ENCODE results near the gene UBE2M.

- TF ChIP-seq CTCF (conservative IDR thresholded peaks at IDR 0.05) (no peak), ZFX (IDR thresholded peaks at IDR 0.05) (no peak)
Observed at GRCh38 chr19:58536852-58537798, 21.3 kb downstream of the UBE2M start.

Measured in C4-2B (cell line).